GM23338 (cell line): ENCODE data around the gene EIF2AK3. TPM values are rescaled to one million over a fixed set of nuclear protein-coding genes. Genes with fewer than 3 reads are reported as not detected.

Source experiments
- ATAC-seq: fragments of 200-7000 bp; cut with Tn5 transposase; 3 replicates; pipeline ENCODE4 v1.9.1; 2020
- DNase-seq: peaks from one replicate; pipeline ENCODE4 v3.0.0-alpha.2; 2015; ENCODE audit warnings: low spot score
- H2AFZ ChIP-seq: fragments of 200-600 bp; sonication (generic); 2 replicates; pipeline ENCODE4 v1.8.0; 2016; ENCODE audit warnings: antibody characterized with exemption, mild to moderate bottlenecking, moderate library complexity
- H3F3A ChIP-seq: fragments of 200-600 bp; sonication (generic); replicated peaks from 2 replicates; pipeline ENCODE4 v1.8.0; 2017; ENCODE audit warnings: antibody characterized with exemption, mixed run types, low read depth
- H3K27ac ChIP-seq: fragments of 200-600 bp; sonication (generic); 2 replicates; pipeline ENCODE4 v1.6.1; 2016; ENCODE audit warnings: low read depth
- H3K27me3 ChIP-seq: fragments of 200-600 bp; sonication (generic); 2 replicates; pipeline ENCODE4 v1.8.0; 2016; ENCODE audit warnings: mild to moderate bottlenecking, mixed run types, moderate library complexity; ENCODE audit not compliant: insufficient read depth
- H3K36me3 ChIP-seq: fragments of 200-600 bp; sonication (generic); 2 replicates; pipeline ENCODE4 v1.8.0; 2016; ENCODE audit warnings: mild to moderate bottlenecking; ENCODE audit not compliant: insufficient read depth
- H3K4me1 ChIP-seq: fragments of 200-600 bp; sonication (generic); 2 replicates; pipeline ENCODE4 v1.8.0; 2016; ENCODE audit warnings: mild to moderate bottlenecking, moderate library complexity; ENCODE audit not compliant: insufficient read depth
- H3K4me2 ChIP-seq: fragments of 200-600 bp; sonication (generic); 2 replicates; pipeline ENCODE4 v1.7.1; 2017; ENCODE audit warnings: mixed run types
- H3K4me3 ChIP-seq: fragments of 200-600 bp; sonication (generic); 2 replicates; pipeline ENCODE4 v1.6.1; 2016; ENCODE audit warnings: mixed run types
- H3K79me2 ChIP-seq: fragments of 200-600 bp; sonication (generic); replicated peaks from 2 replicates; pipeline ENCODE4 v1.8.0; 2017; ENCODE audit warnings: mild to moderate bottlenecking; ENCODE audit not compliant: insufficient read depth
- H3K9me2 ChIP-seq: fragments of 200-600 bp; sonication (generic); 2 replicates; pipeline ENCODE4 v1.8.0; 2017; ENCODE audit not compliant: insufficient read depth
- H4K20me1 ChIP-seq: fragments of 200-600 bp; sonication (generic); replicated peaks from 2 replicates; pipeline ENCODE4 v1.8.0; 2017; ENCODE audit warnings: mild to moderate bottlenecking; ENCODE audit not compliant: insufficient read depth
- H3K27ac Mint-ChIP-seq: 2 replicates; pipeline ENCODE4 v1.8.0; 2020; ENCODE audit warnings: inconsistent platforms, mild to moderate bottlenecking, moderate library complexity, mixed read lengths
- H3K27me3 Mint-ChIP-seq: 3 replicates; pipeline ENCODE4 v1.8.0; 2022; ENCODE audit warnings: low read depth, mild to moderate bottlenecking, moderate library complexity, mixed read lengths, inconsistent platforms; ENCODE audit not compliant: insufficient read depth, poor library complexity
- H3K36me3 Mint-ChIP-seq: 3 replicates; pipeline ENCODE4 v1.8.0; 2021; ENCODE audit warnings: low read depth, mild to moderate bottlenecking, inconsistent platforms, moderate library complexity, mixed read lengths
- H3K4me1 Mint-ChIP-seq: 3 replicates; pipeline ENCODE4 v1.8.0; 2020; ENCODE audit warnings: mild to moderate bottlenecking, inconsistent platforms, mixed read lengths
- H3K4me3 Mint-ChIP-seq: 3 replicates; pipeline ENCODE4 v1.8.0; 2021; ENCODE audit warnings: moderate library complexity, mild to moderate bottlenecking, inconsistent platforms, mixed read lengths
- H3K9me3 Mint-ChIP-seq: 3 replicates; pipeline ENCODE4 v1.8.0; 2020; ENCODE audit warnings: moderate library complexity, mild to moderate bottlenecking, inconsistent platforms, mixed read lengths
- EZH2phosphoT487 ChIP-seq: fragments of 200-600 bp; sonication (generic); IDR thresholded peaks from one replicate; pipeline ENCODE4 v1.8.1; 2018; ENCODE audit warnings: antibody characterized with exemption; ENCODE audit not compliant: unreplicated experiment
- REST ChIP-seq: IDR thresholded peaks from one replicate; pipeline ENCODE4 v1.6.1; 2018; ENCODE audit warnings: antibody characterized with exemption; ENCODE audit not compliant: unreplicated experiment
- STAT1 ChIP-seq: IDR thresholded peaks from one replicate; pipeline ENCODE4 v1.6.1; 2016; ENCODE audit warnings: antibody characterized with exemption; ENCODE audit not compliant: unreplicated experiment
- polyA plus RNA-seq: library from polyadenylated mRNA; unstranded; fragments of >200 nt; fragmentation: Nextera tagmentation; extraction: Ambion mirVana; gene quantifications from 2 replicates; pipeline ENCODE4 v1.2.1, GENCODE V29; 2016
- total RNA-seq: library from RNA; depleted of rRNA; stranded (reverse); fragments of >200 nt; shearing (Covaris generic); gene quantifications from 2 replicates; pipeline ENCODE4 v1.2.3, GENCODE V29; 2014
- TF ChIP-seq, protein P1 (sequence below): fragments of 250-450 bp; sonication (Bioruptor Pico); IDR thresholded peaks from 2 replicates; pipeline ENCODE4 v1.5.0; 2020; ENCODE audit warnings: mild to moderate bottlenecking, moderate library complexity

Gene EIF2AK3
- total and polyA plus RNA-seq, 2 experiments from 2014 or later, result 5.9 to 24.2 TPM

DNA sequence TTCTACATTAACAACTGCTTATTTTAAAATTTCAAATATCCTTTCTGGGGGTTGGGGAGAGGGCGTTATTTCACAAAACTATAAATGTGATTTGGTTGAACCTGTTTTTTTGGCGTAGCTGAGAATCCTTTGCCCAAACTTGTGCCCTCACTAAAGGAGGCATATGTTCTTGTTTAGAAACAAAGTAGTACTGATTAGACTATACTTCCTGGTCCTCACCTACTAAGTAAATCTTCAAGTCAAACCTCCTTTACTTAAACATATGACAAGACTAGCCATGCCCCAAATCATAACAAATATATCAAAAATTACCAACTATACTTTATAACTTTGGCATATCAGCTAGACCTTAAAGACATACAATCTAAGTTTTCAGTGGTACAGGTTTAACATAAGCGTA lies 5.8 kb downstream of the EIF2AK3 start (continued):
- TF ChIP-seq REST (no peak), STAT1 (no peak)

GRCh38 chr2:88620015-88620414 lies 7.2 kb downstream of the EIF2AK3 start:
- H3K4me3 ChIP-seq, result no peak overlapping the region
- H3F3A ChIP-seq, result no peaks in the 10 kb centered on the region
- no peaks in the 10 kb centered on the region for H3K36me3 ChIP-seq
- H3K4me1 ChIP-seq, result peaks cover 18% of the 10 kb centered on the region
- Mint-ChIP-seq H3K27ac (0 out of 2 replicates have a peak overlapping the region, but pooled peaks have one; percentile 3), H3K36me3 (no peaks in the 10 kb centered on the region), H3K27me3 (no peaks in the 10 kb centered on the region), H3K4me3 (no peak overlapping the region), H3K9me3 (no peaks in the 10 kb centered on the region), H3K4me1 (peaks cover 4% of the 10 kb centered on the region; the same call in 2 of the 3 replicates)
- peaks cover 10% of the 10 kb centered on the region; the same call in 1 of the 2 replicates for H4K20me1 ChIP-seq
- H2AFZ ChIP-seq, result no peak overlapping the region
- peaks cover 3% of the 10 kb centered on the region; the same call in 1 of the 2 replicates for H3K9me2 ChIP-seq
- no peak overlapping the region for H3K27ac ChIP-seq
- DNase-seq, result no peak
- no peaks in the 10 kb centered on the region for H3K27me3 ChIP-seq
- no peak overlapping the region for H3K4me2 ChIP-seq
- TF ChIP-seq EZH2phosphoT487, result no peak
- TF ChIP-seq, protein P1, sequence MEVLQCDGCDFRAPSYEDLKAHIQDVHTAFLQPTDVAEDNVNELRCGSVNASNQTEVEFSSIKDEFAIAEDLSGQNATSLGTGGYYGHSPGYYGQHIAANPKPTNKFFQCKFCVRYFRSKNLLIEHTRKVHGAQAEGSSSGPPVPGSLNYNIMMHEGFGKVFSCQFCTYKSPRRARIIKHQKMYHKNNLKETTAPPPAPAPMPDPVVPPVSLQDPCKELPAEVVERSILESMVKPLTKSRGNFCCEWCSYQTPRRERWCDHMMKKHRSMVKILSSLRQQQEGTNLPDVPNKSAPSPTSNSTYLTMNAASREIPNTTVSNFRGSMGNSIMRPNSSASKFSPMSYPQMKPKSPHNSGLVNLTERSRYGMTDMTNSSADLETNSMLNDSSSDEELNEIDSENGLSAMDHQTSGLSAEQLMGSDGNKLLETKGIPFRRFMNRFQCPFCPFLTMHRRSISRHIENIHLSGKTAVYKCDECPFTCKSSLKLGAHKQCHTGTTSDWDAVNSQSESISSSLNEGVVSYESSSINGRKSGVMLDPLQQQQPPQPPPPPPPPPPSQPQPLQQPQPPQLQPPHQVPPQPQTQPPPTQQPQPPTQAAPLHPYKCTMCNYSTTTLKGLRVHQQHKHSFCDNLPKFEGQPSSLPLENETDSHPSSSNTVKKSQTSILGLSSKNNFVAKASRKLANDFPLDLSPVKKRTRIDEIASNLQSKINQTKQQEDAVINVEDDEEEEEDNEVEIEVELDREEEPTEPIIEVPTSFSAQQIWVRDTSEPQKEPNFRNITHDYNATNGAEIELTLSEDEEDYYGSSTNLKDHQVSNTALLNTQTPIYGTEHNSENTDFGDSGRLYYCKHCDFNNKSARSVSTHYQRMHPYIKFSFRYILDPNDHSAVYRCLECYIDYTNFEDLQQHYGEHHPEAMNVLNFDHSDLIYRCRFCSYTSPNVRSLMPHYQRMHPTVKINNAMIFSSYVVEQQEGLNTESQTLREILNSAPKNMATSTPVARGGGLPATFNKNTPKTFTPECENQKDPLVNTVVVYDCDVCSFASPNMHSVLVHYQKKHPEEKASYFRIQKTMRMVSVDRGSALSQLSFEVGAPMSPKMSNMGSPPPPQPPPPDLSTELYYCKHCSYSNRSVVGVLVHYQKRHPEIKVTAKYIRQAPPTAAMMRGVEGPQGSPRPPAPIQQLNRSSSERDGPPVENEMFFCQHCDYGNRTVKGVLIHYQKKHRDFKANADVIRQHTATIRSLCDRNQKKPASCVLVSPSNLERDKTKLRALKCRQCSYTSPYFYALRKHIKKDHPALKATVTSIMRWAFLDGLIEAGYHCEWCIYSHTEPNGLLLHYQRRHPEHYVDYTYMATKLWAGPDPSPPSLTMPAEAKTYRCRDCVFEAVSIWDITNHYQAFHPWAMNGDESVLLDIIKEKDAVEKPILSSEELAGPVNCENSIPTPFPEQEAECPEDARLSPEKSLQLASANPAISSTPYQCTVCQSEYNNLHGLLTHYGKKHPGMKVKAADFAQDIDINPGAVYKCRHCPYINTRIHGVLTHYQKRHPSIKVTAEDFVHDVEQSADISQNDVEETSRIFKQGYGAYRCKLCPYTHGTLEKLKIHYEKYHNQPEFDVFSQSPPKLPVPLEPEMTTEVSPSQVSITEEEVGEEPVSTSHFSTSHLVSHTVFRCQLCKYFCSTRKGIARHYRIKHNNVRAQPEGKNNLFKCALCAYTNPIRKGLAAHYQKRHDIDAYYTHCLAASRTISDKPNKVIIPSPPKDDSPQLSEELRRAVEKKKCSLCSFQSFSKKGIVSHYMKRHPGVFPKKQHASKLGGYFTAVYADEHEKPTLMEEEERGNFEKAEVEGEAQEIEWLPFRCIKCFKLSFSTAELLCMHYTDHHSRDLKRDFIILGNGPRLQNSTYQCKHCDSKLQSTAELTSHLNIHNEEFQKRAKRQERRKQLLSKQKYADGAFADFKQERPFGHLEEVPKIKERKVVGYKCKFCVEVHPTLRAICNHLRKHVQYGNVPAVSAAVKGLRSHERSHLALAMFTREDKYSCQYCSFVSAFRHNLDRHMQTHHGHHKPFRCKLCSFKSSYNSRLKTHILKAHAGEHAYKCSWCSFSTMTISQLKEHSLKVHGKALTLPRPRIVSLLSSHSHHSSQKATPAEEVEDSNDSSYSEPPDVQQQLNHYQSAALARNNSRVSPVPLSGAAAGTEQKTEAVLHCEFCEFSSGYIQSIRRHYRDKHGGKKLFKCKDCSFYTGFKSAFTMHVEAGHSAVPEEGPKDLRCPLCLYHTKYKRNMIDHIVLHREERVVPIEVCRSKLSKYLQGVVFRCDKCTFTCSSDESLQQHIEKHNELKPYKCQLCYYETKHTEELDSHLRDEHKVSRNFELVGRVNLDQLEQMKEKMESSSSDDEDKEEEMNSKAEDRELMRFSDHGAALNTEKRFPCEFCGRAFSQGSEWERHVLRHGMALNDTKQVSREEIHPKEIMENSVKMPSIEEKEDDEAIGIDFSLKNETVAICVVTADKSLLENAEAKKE (CRISPR knock-in tag), result no peak
- peaks cover 100% of the 10 kb centered on the region for H3K79me2 ChIP-seq
- ATAC-seq, result no peak
